Omental fat pad (tissue), 4 donors: Measurements from ENCODE around the gene NR2F1-AS1. TPM values are rescaled to one million over a fixed set of nuclear protein-coding genes. Genes with fewer than 3 reads are reported as not detected.
"Not testable (repeated sequence)": the region's sequence is repeated elsewhere in the genome, so short reads cannot be mapped to it uniquely, and the experiment has no call there.

Experiments used
- ATAC-seq: fragments of 150-250 bp; one replicate; pipeline ENCODE4 v1.9.1; 2016; ENCODE audit warnings: mild to moderate bottlenecking, moderate library complexity; ENCODE audit not compliant: low FRiP score
- DNase-seq: peaks from one replicate; pipeline ENCODE4 v3.0.0-alpha.2; 2019; ENCODE audit warnings: low spot score
- total RNA-seq, 4 donors: library from RNA; depleted of rRNA; stranded (reverse); fragments of >200 nt; gene quantifications; one replicate each; pipeline ENCODE4 v1.1.0, GENCODE V29; 2016
- TF ChIP-seq, protein P1 (sequence below), 3 donors: fragments of 450-650 bp; IDR thresholded peaks; one replicate each; pipeline ENCODE4 v1.5.1; 2016 to 2017; ENCODE audit warnings: antibody characterized with exemption in 3 of 3, mild to moderate bottlenecking in 3 of 3, moderate library complexity in 2 of 3

NR2F1-AS1 gene
- total RNA-seq, 4 donors from 2014 or later, result 17.3 to 31.0 (median 22.9) TPM

DNA sequence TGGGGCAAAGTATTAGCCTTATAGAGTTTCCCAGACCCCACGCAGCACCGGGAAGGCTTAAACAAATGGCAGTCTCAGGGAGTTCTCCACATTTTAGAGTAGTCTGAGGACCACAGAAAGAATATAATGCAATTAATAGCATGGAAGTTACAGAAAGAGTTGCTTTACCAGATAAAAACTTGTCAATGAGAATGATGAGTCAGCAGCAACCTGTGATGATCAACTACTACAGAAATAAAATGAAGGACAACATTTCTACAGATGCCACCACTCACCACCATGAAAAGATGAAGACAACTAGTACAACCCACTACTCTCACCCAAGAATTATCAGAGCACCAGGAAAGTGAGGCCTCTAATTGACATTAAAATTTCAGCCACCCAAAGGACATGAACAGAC is 120.7 kb downstream of the NR2F1-AS1 start:
- ATAC-seq (no peak), DNase-seq (no peak)
- TF ChIP-seq, protein P1, sequence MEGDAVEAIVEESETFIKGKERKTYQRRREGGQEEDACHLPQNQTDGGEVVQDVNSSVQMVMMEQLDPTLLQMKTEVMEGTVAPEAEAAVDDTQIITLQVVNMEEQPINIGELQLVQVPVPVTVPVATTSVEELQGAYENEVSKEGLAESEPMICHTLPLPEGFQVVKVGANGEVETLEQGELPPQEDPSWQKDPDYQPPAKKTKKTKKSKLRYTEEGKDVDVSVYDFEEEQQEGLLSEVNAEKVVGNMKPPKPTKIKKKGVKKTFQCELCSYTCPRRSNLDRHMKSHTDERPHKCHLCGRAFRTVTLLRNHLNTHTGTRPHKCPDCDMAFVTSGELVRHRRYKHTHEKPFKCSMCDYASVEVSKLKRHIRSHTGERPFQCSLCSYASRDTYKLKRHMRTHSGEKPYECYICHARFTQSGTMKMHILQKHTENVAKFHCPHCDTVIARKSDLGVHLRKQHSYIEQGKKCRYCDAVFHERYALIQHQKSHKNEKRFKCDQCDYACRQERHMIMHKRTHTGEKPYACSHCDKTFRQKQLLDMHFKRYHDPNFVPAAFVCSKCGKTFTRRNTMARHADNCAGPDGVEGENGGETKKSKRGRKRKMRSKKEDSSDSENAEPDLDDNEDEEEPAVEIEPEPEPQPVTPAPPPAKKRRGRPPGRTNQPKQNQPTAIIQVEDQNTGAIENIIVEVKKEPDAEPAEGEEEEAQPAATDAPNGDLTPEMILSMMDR (IDR thresholded peaks at IDR 0.05), result no peak

DNA sequence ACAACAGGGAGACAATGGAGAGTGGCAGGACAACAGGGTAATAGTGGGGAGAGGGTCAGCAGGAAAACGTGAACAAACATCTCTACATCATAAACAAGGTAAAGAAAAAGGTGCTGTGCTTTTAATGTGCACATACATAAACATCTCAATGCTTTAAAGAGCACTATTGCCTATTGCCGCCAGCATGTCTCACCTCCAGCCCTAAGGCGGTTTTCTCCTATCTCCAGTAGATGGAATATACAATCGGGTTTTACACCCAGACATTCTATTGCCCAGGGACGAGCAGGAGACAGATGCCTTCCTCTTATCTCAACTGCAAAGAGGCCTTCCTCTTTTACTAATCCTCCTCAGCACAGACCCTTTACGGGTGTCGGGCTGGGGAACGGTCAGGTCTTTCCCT is 124.2 kb downstream of the NR2F1-AS1 start:
- ATAC-seq, DNase-seq: not testable (repeated sequence)

DNA sequence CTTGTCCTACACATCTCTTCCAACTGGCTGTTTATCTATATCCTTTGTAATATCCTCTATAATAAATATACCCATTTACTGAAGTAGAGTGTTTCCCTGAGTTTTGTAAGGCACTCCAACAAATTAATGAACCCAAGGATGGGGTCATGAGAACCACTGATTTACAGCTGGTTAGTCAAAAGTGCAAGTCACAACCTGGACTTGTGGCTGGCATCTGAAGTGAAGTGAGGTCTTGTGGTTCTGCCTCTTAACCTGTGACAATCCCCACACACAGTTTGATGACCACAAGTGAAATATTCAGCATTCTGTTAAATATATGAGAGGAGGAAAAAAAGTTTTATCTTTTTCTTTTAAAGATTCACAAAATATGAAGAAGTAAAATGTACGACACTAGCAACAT is 126.1 kb downstream of the NR2F1-AS1 start:
- ATAC-seq (no peak), DNase-seq (no peak)
- TF ChIP-seq, protein P1 (IDR thresholded peaks at IDR 0.05), result no peak

DNA sequence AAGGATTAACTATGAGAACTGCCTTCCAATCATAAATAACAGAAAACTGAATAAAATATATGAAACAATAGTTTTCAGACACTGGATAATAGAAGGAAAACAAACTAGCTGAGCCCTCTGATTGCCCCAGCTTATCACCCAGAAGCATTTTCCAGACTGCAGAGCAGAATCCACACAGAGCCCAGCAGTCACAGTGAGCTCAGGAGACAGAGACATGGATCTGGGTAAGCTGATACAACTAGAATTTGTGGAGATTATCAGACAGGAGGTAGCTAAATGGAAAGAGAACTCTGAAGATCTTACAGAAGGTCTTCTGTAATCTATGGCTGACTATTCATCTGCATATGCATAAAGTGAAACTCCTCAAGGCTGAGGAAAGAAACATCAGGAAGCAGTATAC is 128.8 kb downstream of the NR2F1-AS1 start:
- DNase-seq, result no peak
- no peak for ATAC-seq
- TF ChIP-seq, protein P1 (IDR thresholded peaks at IDR 0.05), result no peak

DNA sequence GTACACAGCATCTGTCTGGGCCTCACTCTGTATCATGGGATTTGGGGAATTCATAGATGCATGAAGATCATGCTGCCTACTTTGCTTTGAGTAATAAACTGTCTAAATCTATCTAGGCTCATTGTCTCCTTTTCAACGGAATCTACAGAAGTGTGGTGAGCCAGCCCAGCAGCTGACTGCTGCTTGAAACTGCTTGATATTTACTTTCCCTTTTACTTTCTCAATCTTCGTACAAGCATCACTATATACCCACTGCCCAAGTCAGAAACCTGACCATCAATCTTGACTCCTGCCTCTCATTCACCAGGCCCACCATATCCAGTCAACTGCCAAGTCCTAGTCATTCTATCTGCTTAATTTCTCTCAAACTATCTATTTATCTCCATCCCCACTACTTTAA is 142.9 kb downstream of the NR2F1-AS1 start:
- TF ChIP-seq, protein P1 (IDR thresholded peaks at IDR 0.05), result no peak
- DNase-seq (no peak), ATAC-seq (no peak)

DNA sequence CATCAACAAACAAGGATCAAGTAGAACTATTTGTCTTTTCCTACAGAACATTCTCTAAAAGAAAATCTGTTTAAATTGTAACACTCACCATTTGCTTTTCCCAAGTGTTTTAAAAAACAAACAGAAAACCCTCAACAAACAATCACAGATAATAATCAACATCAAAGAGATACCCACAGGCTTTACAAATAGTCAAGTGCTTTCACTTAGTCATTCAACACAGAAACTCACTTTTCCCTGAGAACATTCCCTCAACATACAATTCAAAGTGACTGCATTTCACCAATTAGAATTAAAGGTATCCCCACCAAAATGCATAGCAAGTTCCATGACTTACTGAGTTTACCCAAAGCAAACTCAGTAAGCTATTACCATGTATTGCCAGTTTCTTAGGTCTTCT is 144.9 kb downstream of the NR2F1-AS1 start:
- ATAC-seq, result no peak
- TF ChIP-seq, protein P1 (IDR thresholded peaks at IDR 0.05), result no peak
- DNase-seq, result no peak

DNA sequence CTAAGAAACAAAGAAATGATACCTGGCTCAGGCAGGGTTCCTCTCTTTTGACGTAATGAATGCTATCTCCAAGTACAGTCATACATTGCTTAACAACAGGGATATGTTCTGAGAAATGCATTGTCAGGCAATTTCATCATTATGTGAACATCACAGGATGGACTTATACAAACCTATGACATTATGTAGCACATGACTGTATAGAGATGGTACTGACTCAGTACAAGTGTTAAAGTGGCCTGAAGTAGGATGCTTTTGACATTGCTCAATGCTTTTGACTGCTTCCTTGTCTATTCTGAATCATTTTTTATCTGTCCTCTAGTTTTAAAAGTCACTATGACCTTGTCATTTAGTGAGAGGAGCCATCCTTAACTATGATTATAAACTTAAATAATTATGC is 147.6 kb downstream of the NR2F1-AS1 start:
- no peak for DNase-seq
- TF ChIP-seq, protein P1 (IDR thresholded peaks at IDR 0.05), result no peak
- ATAC-seq, result no peak

DNA sequence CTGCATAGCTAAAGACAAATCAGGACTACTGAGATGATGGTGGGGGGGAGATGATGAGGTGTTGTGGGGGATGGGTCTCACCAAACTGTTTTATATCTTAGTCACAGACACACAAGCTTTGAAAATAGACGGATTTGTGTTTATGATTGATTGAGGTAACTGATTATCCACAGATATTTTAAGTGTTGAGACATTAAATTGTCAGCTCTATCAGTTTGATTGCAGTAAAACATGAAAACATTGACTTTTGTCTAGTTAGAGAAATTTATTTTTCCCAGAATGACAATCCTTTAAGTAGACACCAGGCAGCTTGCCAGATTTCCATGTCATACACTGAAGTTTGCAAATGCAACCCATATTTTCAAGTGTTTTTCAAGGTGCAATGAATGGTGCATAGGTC is 149.8 kb downstream of the NR2F1-AS1 start:
- ATAC-seq (no peak), DNase-seq (no peak)
- TF ChIP-seq, protein P1 (IDR thresholded peaks at IDR 0.05), result no peak
